Neuronal stem cell (in vitro differentiated cells): Measurements from ENCODE around the gene SLC6A1.
A peak's percentile ranks its signal among the peaks of the same experiment; 100 is the strongest.

Source experiments
- DNase-seq: peaks from one replicate; pipeline ENCODE4 v3.0.0-alpha.2; 2013; ENCODE audit warnings: low spot score
- H2AFZ ChIP-seq: one replicate; pipeline ENCODE4 v1.6.1; 2013; ENCODE audit warnings: mild to moderate bottlenecking, low read length, inconsistent platforms
- H2AK5ac ChIP-seq: 2 replicates; pipeline ENCODE4 v1.6.1; 2013; ENCODE audit warnings: low read depth, mild to moderate bottlenecking, inconsistent platforms, low read length, moderate library complexity, mixed read lengths
- H2BK120ac ChIP-seq: 2 replicates; pipeline ENCODE4 v1.6.1; 2013; ENCODE audit warnings: low read depth, mild to moderate bottlenecking, inconsistent platforms, low read length, moderate library complexity, mixed read lengths
- H2BK12ac ChIP-seq: one replicate; pipeline ENCODE4 v1.6.1; 2013; ENCODE audit warnings: low read length, inconsistent platforms
- H2BK15ac ChIP-seq: 2 replicates; pipeline ENCODE4 v1.6.1; 2013; ENCODE audit warnings: mild to moderate bottlenecking, low read length, inconsistent platforms, mixed read lengths
- H2BK5ac ChIP-seq: one replicate; pipeline ENCODE4 v1.6.1; 2013; ENCODE audit warnings: inconsistent platforms, mild to moderate bottlenecking, low read length, moderate library complexity
- H3K14ac ChIP-seq: one replicate; pipeline ENCODE4 v1.6.1; 2013; ENCODE audit warnings: low read length, inconsistent platforms
- H3K18ac ChIP-seq: 2 replicates; pipeline ENCODE4 v1.6.1; 2013; ENCODE audit warnings: low read length, inconsistent platforms
- H3K23ac ChIP-seq: 2 replicates; pipeline ENCODE4 v1.6.1; 2013; ENCODE audit warnings: low read depth, mild to moderate bottlenecking, mixed read lengths, low read length, inconsistent platforms; ENCODE audit not compliant: poor library complexity
- H3K27ac ChIP-seq: replicated peaks from 3 replicates; pipeline ENCODE4 v1.5.1; 2013; ENCODE audit warnings: low read length, inconsistent platforms
- H3K27me3 ChIP-seq, 3 experiments: 2 replicates each; pipeline ENCODE4 v1.6.1; 2013; ENCODE audit warnings: low read length in 3 of 3, mild to moderate bottlenecking in 2 of 3, inconsistent platforms in 1 of 3, low read depth in 1 of 3, mixed read lengths in 1 of 3, moderate library complexity in 1 of 3; ENCODE audit not compliant: control insufficient read depth in 3 of 3, insufficient read depth in 3 of 3
- H3K36me3 ChIP-seq, 2 donors: replicated peaks in 1 of 2; 2 replicates each; pipeline ENCODE4 v1.6.1; 2013; ENCODE audit warnings: low read length in 2 of 2; ENCODE audit not compliant: control insufficient read depth in 2 of 2, insufficient read depth in 2 of 2
- H3K4ac ChIP-seq: 2 replicates; pipeline ENCODE4 v1.6.1; 2013; ENCODE audit warnings: inconsistent platforms, mild to moderate bottlenecking, low read length, moderate library complexity
- H3K4me1 ChIP-seq, 2 donors: 1 replicate in 1 of 2; 2 replicates in 1 of 2; pipeline ENCODE4 v1.6.1; 2013; ENCODE audit warnings: low read length in 2 of 2, low read depth in 1 of 2; ENCODE audit not compliant: control insufficient read depth in 2 of 2, insufficient read depth in 1 of 2
- H3K4me2 ChIP-seq: one replicate; pipeline ENCODE4 v1.6.1; 2013; ENCODE audit warnings: mild to moderate bottlenecking, low read length, inconsistent platforms; ENCODE audit not compliant: insufficient read depth, poor library complexity, severe bottlenecking
- H3K4me3 ChIP-seq, 2 donors: 2 replicates each; pipeline ENCODE4 v1.5.1; 2013; ENCODE audit warnings: low read length in 2 of 2, mild to moderate bottlenecking in 2 of 2, inconsistent platforms in 1 of 2, moderate library complexity in 1 of 2
- H3K79me1 ChIP-seq: one replicate; pipeline ENCODE4 v1.6.1; 2013; ENCODE audit warnings: low read depth, mild to moderate bottlenecking, inconsistent platforms, low read length, moderate library complexity
- H3K9ac ChIP-seq: one replicate; pipeline ENCODE4 v1.6.1; 2013; ENCODE audit warnings: mild to moderate bottlenecking, low read depth, low read length, inconsistent platforms; ENCODE audit not compliant: poor library complexity
- H3K9me3 ChIP-seq, 2 donors: replicated peaks in 1 of 2; 2 replicates each; pipeline versions ENCODE3 to v1.6.1; 2013; ENCODE audit warnings: low read length in 2 of 2, mild to moderate bottlenecking in 2 of 2, inconsistent platforms in 1 of 2, low read depth in 1 of 2, mixed read lengths in 1 of 2, moderate library complexity in 1 of 2; ENCODE audit not compliant: control insufficient read depth in 2 of 2, insufficient read depth in 1 of 2
- H4K8ac ChIP-seq: one replicate; pipeline ENCODE4 v1.6.1; 2013; ENCODE audit warnings: low read depth, mild to moderate bottlenecking, inconsistent platforms, low read length, moderate library complexity
- H4K91ac ChIP-seq: one replicate; pipeline ENCODE4 v1.6.1; 2013; ENCODE audit warnings: low read length, low read depth, mild to moderate bottlenecking, inconsistent platforms; ENCODE audit not compliant: poor library complexity
- WGBS, 2 donors: extraction: QIAGEN DNeasy Blood & Tissue Kit; methylation state at CpG; one replicate each; pipeline ENCODE4 v1.1.7; 2013; ENCODE audit warnings: missing lambda C conversion rate in 2 of 2, mixed read lengths in 1 of 2; ENCODE audit not compliant: insufficient read length in 2 of 2, insufficient replicate concordance in 1 of 2; ENCODE audit errors: extremely low coverage in 2 of 2; 5-methylcytosine and 5-hydroxymethylcytosine counted together

The SLC6A1 gene

DNA sequence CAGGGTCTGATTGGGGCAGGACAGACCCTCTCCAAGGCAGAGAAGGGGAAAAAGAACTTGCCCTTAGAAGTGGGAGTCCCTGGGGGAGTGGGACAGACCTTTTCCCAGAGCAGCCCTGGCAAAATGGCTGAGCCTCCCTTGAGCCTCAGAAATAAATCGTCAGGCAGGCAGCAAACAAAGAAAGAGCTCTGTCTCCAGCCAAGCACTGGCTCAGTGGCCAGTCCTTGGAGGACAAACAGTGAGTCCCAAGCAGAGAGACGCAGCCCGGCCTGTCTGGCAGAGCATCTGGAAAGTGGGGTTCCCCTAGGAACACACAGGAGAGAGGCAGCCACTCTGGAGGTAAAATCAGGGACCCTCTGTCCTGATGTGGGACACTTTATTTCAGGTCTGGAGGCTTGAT, 1.8 kb downstream of the SLC6A1 start:
- Histone ChIP-seq H3K18ac (no peak overlapping the region), H3K23ac (no peak overlapping the region), H4K8ac (no peak overlapping the region), H2BK12ac (no peak overlapping the region), H4K91ac (no peak overlapping the region), H3K79me1 (no peaks in the 10 kb centered on the region), H3K4me3 (no peak overlapping the region), H3K14ac (no peak overlapping the region), H3K36me3 (no peaks in the 10 kb centered on the region), H3K4me2 (no peak overlapping the region), H3K27ac (no peak overlapping the region), H3K9me3 (no peaks in the 10 kb centered on the region), H2BK5ac (no peak overlapping the region), H3K9ac (no peak overlapping the region), H3K4ac (no peak overlapping the region), H3K27me3 (peaks cover 10 to 86% (median 33%) of the 10 kb centered on the region in 3 experiments), H2AFZ (no peak overlapping the region), H3K4me1 (peaks cover 0 to 2% of the 10 kb centered on the region in 2 donors), H2BK15ac (no peak overlapping the region), H2BK120ac (no peak overlapping the region), H2AK5ac (no peak overlapping the region)
- DNase-seq, result no peak
- no CpG with 5 or more reads among the region's 3 CpGs for WGBS, 2 donors

DNA sequence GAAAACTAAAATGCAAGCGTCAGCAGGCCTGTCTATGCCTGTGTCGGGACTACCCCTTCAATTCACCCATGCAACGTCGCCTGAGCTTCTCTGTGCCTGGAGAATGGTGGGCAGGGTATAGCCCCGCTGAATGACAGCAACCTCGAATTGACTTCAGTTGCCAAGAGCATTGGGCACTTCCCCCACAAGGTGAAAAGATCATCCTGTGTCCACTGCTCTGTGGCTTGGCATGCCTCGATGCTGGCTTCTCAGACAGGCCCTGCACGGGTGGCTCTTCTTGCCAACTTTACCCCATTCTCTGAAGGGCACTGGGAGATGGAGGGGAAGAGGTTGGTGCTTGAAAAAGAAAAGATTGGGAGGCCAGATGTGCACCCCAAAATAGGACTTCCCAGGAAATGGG, 3.3 kb downstream of the SLC6A1 start:
- Histone ChIP-seq H2BK12ac (no peak overlapping the region), H2BK5ac (no peak overlapping the region), H3K4me1 (peaks cover 3% of the 10 kb centered on the region in 2 donors), H3K23ac (peak overlapping the region; percentile 26), H3K27ac (no peak overlapping the region), H3K4me2 (no peak overlapping the region), H2AFZ (no peak overlapping the region), H4K8ac (no peak overlapping the region), H3K4ac (no peak overlapping the region), H3K36me3 (no peaks in the 10 kb centered on the region), H3K14ac (peak overlapping the region; percentile 87), H3K4me3 (no peak overlapping the region), H3K79me1 (no peaks in the 10 kb centered on the region), H3K9ac (peak overlapping the region; percentile 3), H2AK5ac (no peak overlapping the region), H4K91ac (no peak overlapping the region), H3K27me3 (peaks cover 10 to 77% (median 33%) of the 10 kb centered on the region in 3 experiments), H3K9me3 (no peaks in the 10 kb centered on the region), H2BK120ac (no peak overlapping the region), H3K18ac (no peak overlapping the region), H2BK15ac (no peak overlapping the region)
- WGBS, 2 donors, result no CpG with 5 or more reads among the region's 8 CpGs
- no peak for DNase-seq

DNA sequence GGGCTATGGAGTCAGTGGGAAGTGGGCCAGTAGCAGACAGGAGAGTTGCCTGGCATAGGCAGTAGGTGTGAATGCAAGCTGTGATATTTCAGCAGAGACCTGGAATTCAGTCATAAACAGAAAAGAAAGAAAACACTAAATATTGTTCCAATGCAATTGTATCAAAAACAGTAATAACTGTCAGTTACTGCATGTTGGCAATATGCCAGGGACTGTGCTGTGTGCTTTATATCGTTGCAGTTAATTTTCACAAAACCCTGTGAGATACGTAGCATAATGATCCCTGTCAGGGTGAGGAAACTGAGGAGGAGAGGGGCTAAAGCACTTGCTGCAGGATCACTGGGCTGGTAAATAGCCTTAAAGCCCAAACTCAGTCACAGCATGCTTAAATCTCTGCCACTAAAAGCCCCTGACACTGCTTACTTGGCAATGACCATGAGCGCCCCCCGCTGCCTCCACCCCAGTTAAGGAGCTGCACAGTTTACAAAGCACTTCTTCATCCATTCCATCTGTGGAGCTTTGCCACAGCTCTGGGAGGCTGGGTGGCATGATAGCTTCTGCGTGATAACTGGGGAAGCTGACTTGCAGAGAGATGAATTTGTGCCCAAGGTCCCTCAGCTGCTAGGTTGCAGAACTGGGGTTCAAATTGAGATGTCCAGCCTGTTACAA, 3.9 kb downstream of the SLC6A1 start:
- peaks cover 10 to 71% (median 33%) of the 10 kb centered on the region in 3 experiments for H3K27me3 ChIP-seq
- H4K91ac ChIP-seq, result no peak overlapping the region
- H3K23ac ChIP-seq, result no peak overlapping the region
- H3K79me1 ChIP-seq, result no peaks in the 10 kb centered on the region
- peaks cover 7 to 8% of the 10 kb centered on the region in 2 donors for H3K4me1 ChIP-seq
- H2BK12ac ChIP-seq, result no peak overlapping the region
- H3K4me2 ChIP-seq, result no peak overlapping the region
- no peak overlapping the region for H2AK5ac ChIP-seq
- H2BK120ac ChIP-seq, result no peak overlapping the region
- no CpG with 5 or more reads among the region's 5 CpGs for WGBS, 2 donors
- H3K4ac ChIP-seq, result no peak overlapping the region
- no peaks in the 10 kb centered on the region for H3K9me3 ChIP-seq
- no peaks in the 10 kb centered on the region for H3K36me3 ChIP-seq
- H3K18ac ChIP-seq, result no peak overlapping the region
- no peak overlapping the region for H4K8ac ChIP-seq
- H2BK15ac ChIP-seq, result no peak overlapping the region
- H3K14ac ChIP-seq, result no peak overlapping the region
- DNase-seq, result no peak
- no peak overlapping the region for H3K9ac ChIP-seq
- H2BK5ac ChIP-seq, result no peak overlapping the region
- no peak overlapping the region for H3K27ac ChIP-seq
- no peak overlapping the region for H3K4me3 ChIP-seq
- H2AFZ ChIP-seq, result no peak overlapping the region

DNA sequence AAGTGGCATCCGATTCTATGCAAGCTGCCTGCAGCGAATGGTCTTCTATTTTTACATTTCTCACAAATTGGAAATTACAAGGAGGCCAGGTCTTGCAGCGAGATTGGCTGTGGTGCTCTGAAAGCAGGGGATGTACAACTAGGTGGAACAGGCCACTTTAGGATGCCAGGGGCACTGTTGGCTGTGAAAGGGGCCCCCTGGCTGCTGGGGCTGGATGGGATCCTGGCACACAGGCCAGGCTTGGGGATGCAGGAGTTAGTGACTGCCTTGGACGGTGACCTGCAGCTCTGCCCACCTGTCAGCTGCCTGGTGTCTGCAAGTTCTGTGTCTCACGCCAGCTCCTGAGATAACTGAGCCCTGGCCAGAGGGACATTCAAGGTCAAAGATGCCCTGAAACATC, 4.6 kb downstream of the SLC6A1 start:
- H3K14ac ChIP-seq, result no peak overlapping the region
- H2BK12ac ChIP-seq, result no peak overlapping the region
- no peak overlapping the region for H3K4ac ChIP-seq
- no peaks in the 10 kb centered on the region for H3K79me1 ChIP-seq
- H3K23ac ChIP-seq, result no peak overlapping the region
- no peak overlapping the region for H2AK5ac ChIP-seq
- no peak for DNase-seq
- peak overlapping the region; percentile 41 for H3K18ac ChIP-seq
- no peak overlapping the region for H2BK15ac ChIP-seq
- no peak overlapping the region for H3K9ac ChIP-seq
- H2BK120ac ChIP-seq, result no peak overlapping the region
- H3K9me3 ChIP-seq, result no peaks in the 10 kb centered on the region
- H3K27ac ChIP-seq, result no peak overlapping the region
- no peak overlapping the region for H3K4me3 ChIP-seq
- H2BK5ac ChIP-seq, result no peak overlapping the region
- peaks cover 10 to 64% (median 33%) of the 10 kb centered on the region in 3 experiments for H3K27me3 ChIP-seq
- no peak overlapping the region for H3K4me2 ChIP-seq
- peaks cover 6 to 7% of the 10 kb centered on the region in 2 donors for H3K4me1 ChIP-seq
- WGBS, 2 donors, result no CpG with 5 or more reads among the region's 5 CpGs
- no peak overlapping the region for H4K91ac ChIP-seq
- no peak overlapping the region for H4K8ac ChIP-seq
- no peaks in the 10 kb centered on the region for H3K36me3 ChIP-seq
- no peak overlapping the region for H2AFZ ChIP-seq
